ENCODE measurements around the gene RBKS.

- no peak for TF ChIP-seq CTCF (conservative IDR thresholded peaks at IDR 0.05 in 1 of 2, IDR thresholded peaks at IDR 0.05 in 1 of 2; ENCODE audit: extremely low read depth in 1 of 2, insufficient read depth in 1 of 2, low read depth in 1 of 2, low read length in 2 of 2)
- no peak for TF ChIP-seq EZH2 (IDR thresholded peaks at IDR 0.05; ENCODE audit: borderline replicate concordance, low read length)
These were observed 118.4 kb downstream of the RBKS start, which contains the start of gene MRPL33 for GRCh38 chr2:27771548-27772335.

All from mammary epithelial cell (primary cell).